GM19043 (cell line): ENCODE data around the gene POLE.

Experiments
- ATAC-seq: cut with Tn5 transposase; IDR thresholded peaks from one replicate; pipeline ENCODE4 v1.9.1; 2021; ENCODE audit warnings: low read depth; ENCODE audit not compliant: unreplicated experiment

POLE gene

GRCh38 chr12:132687211-132688164, at the start of gene POLE, which contains the start of gene PXMP2:
TSS of gene POLE (minus strand) at chr12:132687342. CDS start at chr12:132687315, 27 bp downstream.
TSS of gene PXMP2 (plus strand) at chr12:132687587. CDS start at chr12:132687671, 84 bp downstream.
- peak; percentile 89 for ATAC-seq

GRCh38 chr12:132736913-132737312, 49.8 kb upstream of the POLE start:
- ATAC-seq = no peak

GRCh38 chr12:132736378-132736777, 49.2 kb upstream of the POLE start:
- no peak for ATAC-seq

GRCh38 chr12:132735496-132735895, 48.4 kb upstream of the POLE start:
- no peak for ATAC-seq

GRCh38 chr12:132734206-132734605, 47.1 kb upstream of the POLE start:
- no peak for ATAC-seq

GRCh38 chr12:132731574-132731973, 44.4 kb upstream of the POLE start:
- ATAC-seq = no peak

- no peak for ATAC-seq
Observed at GRCh38 chr12:132730353-132730752, 43.2 kb upstream of the POLE start.

GRCh38 chr12:132729541-132730320, 42.6 kb upstream of the POLE start:
- ATAC-seq = no peak

GRCh38 chr12:132728502-132728901, 41.4 kb upstream of the POLE start:
- ATAC-seq = no peak

GRCh38 chr12:132727091-132727794, 40.1 kb upstream of the POLE start:
- no peak for ATAC-seq

GRCh38 chr12:132726386-132726785, 39.2 kb upstream of the POLE start:
- ATAC-seq = no peak

- no peak for ATAC-seq
Observed at GRCh38 chr12:132724506-132725241, 37.5 kb upstream of the POLE start.

- ATAC-seq = no peak
Observed at GRCh38 chr12:132723764-132724140, 36.6 kb upstream of the POLE start.

- ATAC-seq = no peak
Observed at GRCh38 chr12:132723015-132723763, 36.0 kb upstream of the POLE start.

GRCh38 chr12:132720606-132721345, 33.6 kb upstream of the POLE start:
- no peak for ATAC-seq

GRCh38 chr12:132719954-132720324, 32.8 kb upstream of the POLE start:
- ATAC-seq = no peak

GRCh38 chr12:132719141-132719953, 32.2 kb upstream of the POLE start:
- ATAC-seq = no peak

GRCh38 chr12:132718644-132719043, 31.5 kb upstream of the POLE start:
- ATAC-seq = no peak
